ENCODE results near the gene CAMK2N2. TPM values are rescaled to one million over a fixed set of nuclear protein-coding genes. Genes with fewer than 3 reads are reported as not detected.

Gene CAMK2N2
- total RNA-seq, 1 donor from 2014 or later = 0.16 TPM

DNA sequence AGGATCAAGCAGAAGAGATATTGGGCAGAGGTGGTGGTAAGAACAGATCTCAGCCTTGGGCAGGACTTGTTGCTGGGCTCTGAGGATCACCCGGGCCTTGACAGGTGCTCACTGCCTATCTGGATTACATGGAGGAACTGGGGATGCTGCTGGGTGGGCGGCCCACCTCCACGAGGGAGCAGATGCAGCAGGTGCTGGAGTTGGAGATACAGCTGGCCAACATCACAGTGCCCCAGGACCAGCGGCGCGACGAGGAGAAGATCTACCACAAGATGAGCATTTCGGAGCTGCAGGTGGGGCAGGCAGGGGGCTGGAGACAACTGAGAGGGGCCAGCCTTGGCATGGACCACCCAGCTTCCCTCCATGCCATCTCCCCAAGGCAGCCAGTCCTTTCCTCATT lies 22.3 kb upstream of the CAMK2N2 start:
- no peaks in the 10 kb centered on the region for H3K4me1 Mint-ChIP-seq

DNA sequence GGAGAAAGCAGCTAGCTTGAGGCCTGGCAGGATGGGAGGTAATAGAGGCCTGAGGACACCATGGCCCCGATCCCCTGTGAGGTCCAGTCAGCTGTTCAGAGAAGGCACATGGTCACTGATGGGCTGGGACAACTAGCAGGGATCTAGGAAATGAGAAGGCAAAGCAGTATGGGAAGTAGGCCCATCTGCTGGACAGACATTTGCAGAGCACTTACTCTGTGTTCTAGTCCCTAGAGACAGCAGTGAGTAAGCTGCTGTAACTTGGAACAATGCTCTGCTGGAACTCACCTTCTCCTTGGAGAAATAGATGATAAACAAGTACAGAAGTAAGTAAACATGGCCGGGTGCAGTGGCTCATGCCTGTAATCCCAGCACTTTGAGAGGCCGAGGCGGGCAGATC lies 21.6 kb upstream of the CAMK2N2 start:
- no peak for TF ChIP-seq CTCF (IDR thresholded peaks at IDR 0.05; ENCODE audit: unreplicated experiment)
- no peak overlapping the region for H3K4me3 Mint-ChIP-seq
- no peaks in the 10 kb centered on the region for H3K36me3 Mint-ChIP-seq
- H3K4me1 Mint-ChIP-seq = no peaks in the 10 kb centered on the region
- H3K9me3 Mint-ChIP-seq = no peaks in the 10 kb centered on the region
- H3K27me3 Mint-ChIP-seq (ENCODE audit: low read depth) = peaks cover 74% of the 10 kb centered on the region
- DNase-seq (ENCODE audit: low spot score in 2 of 2, unreplicated experiment in 2 of 2) = no peak
- no peak overlapping the region for H3K27ac Mint-ChIP-seq

More for the DNA sequence above, 22.3 kb upstream of the CAMK2N2 start:
- Mint-ChIP-seq H3K9me3 (no peaks in the 10 kb centered on the region), H3K27ac (no peak overlapping the region), H3K27me3 (ENCODE audit: low read depth) (peaks cover 71% of the 10 kb centered on the region), H3K4me3 (no peak overlapping the region), H3K36me3 (no peaks in the 10 kb centered on the region)
- no peak for DNase-seq (ENCODE audit: low spot score in 2 of 2, unreplicated experiment in 2 of 2)
- TF ChIP-seq CTCF (IDR thresholded peaks at IDR 0.05; ENCODE audit: unreplicated experiment) = no peak

- Mint-ChIP-seq H3K4me1 (no peaks in the 10 kb centered on the region), H3K36me3 (no peaks in the 10 kb centered on the region), H3K27ac (no peak overlapping the region), H3K27me3 (ENCODE audit: low read depth) (peaks cover 91% of the 10 kb centered on the region), H3K4me3 (no peak overlapping the region), H3K9me3 (no peaks in the 10 kb centered on the region)
- DNase-seq (ENCODE audit: low spot score in 2 of 2, unreplicated experiment in 2 of 2) = no peak
- no peak for TF ChIP-seq CTCF (IDR thresholded peaks at IDR 0.05; ENCODE audit: unreplicated experiment)
Observed at GRCh38 chr3:184277366-184277765, 16.0 kb upstream of the CAMK2N2 start.

DNA sequence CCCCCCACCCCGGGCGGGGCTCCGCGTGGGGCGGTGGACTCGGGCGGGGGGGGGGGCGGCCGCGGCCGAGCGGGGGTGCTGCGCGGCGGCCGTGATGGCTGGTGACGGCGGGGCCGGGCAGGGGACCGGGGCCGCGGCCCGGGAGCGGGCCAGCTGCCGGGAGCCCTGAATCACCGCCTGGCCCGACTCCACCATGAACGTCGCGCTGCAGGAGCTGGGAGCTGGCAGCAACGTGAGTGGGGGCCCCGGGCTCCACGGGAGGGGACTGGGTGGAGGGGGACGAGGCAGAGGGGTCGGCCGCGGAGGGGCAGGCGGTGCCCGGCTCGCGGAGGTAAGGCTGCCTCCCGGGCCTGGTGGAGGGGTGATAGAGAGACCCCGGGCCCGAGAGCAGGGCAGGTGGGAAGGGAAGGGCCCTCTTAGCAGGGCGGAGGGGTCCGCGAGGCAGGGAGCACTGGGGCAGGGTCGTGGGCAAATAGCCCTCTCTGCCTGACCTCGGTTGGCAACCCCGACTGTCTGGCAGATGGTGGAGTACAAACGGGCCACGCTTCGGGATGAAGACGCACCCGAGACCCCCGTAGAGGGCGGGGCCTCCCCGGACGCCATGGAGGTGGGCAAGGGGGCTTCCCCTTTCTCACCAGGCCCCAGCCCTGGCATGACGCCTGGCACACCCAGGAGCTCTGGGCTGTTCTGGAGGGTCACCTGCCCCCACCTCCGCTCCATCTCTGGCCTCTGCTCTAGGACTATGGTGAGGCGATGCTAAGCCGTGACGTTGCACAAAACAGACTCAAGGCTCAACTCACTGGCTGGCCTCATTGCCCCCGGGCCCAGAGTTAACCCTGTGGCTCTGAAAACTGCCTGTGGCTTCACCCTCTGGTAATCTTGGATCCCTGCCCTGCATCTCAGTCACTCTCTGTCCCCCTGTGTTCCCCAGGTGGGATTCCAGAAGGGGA lies 14.9 kb upstream of the CAMK2N2 start, which contains the start of gene ECE2:
ECE2 (plus strand) TSS at position 62 of the 950 bp plus-strand sequence; CDS start at position 194, 132 bp downstream.
- TF ChIP-seq CTCF (IDR thresholded peaks at IDR 0.05; ENCODE audit: unreplicated experiment) = no peak
- H3K27me3 Mint-ChIP-seq (ENCODE audit: low read depth) = peaks cover 93% of the 10 kb centered on the region
- H3K4me3 Mint-ChIP-seq = peak within 1 kb of the TSS; percentile 3
- H3K36me3 Mint-ChIP-seq = no peaks in the 10 kb centered on the region
- H3K4me1 Mint-ChIP-seq = no peaks in the 10 kb centered on the region
- H3K9me3 Mint-ChIP-seq = no peaks in the 10 kb centered on the region
- no peak within 1 kb of the TSS for H3K27ac Mint-ChIP-seq
- DNase-seq (ENCODE audit: low spot score in 2 of 2, unreplicated experiment in 2 of 2) = no peak

- Mint-ChIP-seq H3K4me3 (peak overlapping the region; percentile 3), H3K36me3 (no peaks in the 10 kb centered on the region), H3K9me3 (no peaks in the 10 kb centered on the region), H3K4me1 (no peaks in the 10 kb centered on the region), H3K27ac (no peak overlapping the region), H3K27me3 (ENCODE audit: low read depth) (peaks cover 90% of the 10 kb centered on the region)
- DNase-seq (ENCODE audit: low spot score in 2 of 2, unreplicated experiment in 2 of 2) = no peak
- no peak for TF ChIP-seq CTCF (IDR thresholded peaks at IDR 0.05; ENCODE audit: unreplicated experiment)
Observed at GRCh38 chr3:184275381-184275701, 14.0 kb upstream of the CAMK2N2 start.

Measured in mesothelial cell of epicardium (in vitro differentiated cells).